Gastrocnemius medialis (tissue), 4 donors: ENCODE results near the gene DPYSL3. TPM values are rescaled to one million over a fixed set of nuclear protein-coding genes. Genes with fewer than 3 reads are reported as not detected.

Experiments
- ATAC-seq, 2 donors: fragments of 150-250 bp; one replicate each; pipeline ENCODE4 v1.9.1; 2016
- DNase-seq, 2 donors: peaks; one replicate each; pipeline ENCODE4 v3.0.0-alpha.2; 2019
- H3K27ac ChIP-seq, 4 donors: fragments of 200-600 bp; sonication (generic); 1 replicate in 1 of 4; 2 replicates in 3 of 4; pipeline ENCODE4 v1.5.1; 2016 to 2018; ENCODE audit warnings: mild to moderate bottlenecking in 2 of 4, moderate library complexity in 1 of 4
- H3K27me3 ChIP-seq, 3 donors: fragments of 200-600 bp; sonication (generic) in 2 of 3; 1 replicate in 1 of 3; 2 replicates in 2 of 3; pipeline versions ENCODE4 v1.5.1 to v1.6.0; 2016 to 2019; ENCODE audit warnings: mild to moderate bottlenecking in 1 of 3, moderate library complexity in 1 of 3
- H3K36me3 ChIP-seq, 2 donors: fragments of 200-600 bp; sonication (generic) in 1 of 2; one replicate each; pipeline ENCODE4 v1.5.1; 2017 to 2018
- H3K4me1 ChIP-seq, 2 donors: fragments of 200-600 bp; sonication (generic) in 1 of 2; one replicate each; pipeline ENCODE4 v1.5.1; 2016 to 2017; ENCODE audit warnings: mild to moderate bottlenecking in 2 of 2
- H3K4me3 ChIP-seq, 4 donors: fragments of 200-600 bp; sonication (generic) in 3 of 4; 1 replicate in 1 of 4; 2 replicates in 3 of 4; pipeline ENCODE4 v1.5.1; 2016 to 2019; ENCODE audit warnings: mild to moderate bottlenecking in 2 of 4
- H3K9me3 ChIP-seq, 3 donors: fragments of 200-600 bp; sonication (generic) in 2 of 3; 1 replicate in 1 of 3; 2 replicates in 2 of 3; pipeline ENCODE4 v1.5.1; 2016 to 2019
- CTCF ChIP-seq, 5 experiments: fragments of 450-650 bp in 3 of 5; fragments of 200-600 bp in 2 of 5; sonication (generic) in 2 of 5; IDR thresholded peaks in 4 of 5; conservative IDR thresholded peaks in 1 of 5; 1 replicate in 4 of 5; 2 replicates in 1 of 5; pipeline ENCODE4 v1.5.1; 2016 to 2019; ENCODE audit warnings: antibody characterized with exemption in 5 of 5, mild to moderate bottlenecking in 3 of 5, moderate library complexity in 3 of 5
- POLR2A ChIP-seq, 2 donors: fragments of 450-650 bp; IDR thresholded peaks; one replicate each; pipeline ENCODE4 v1.6.1; 2017; ENCODE audit warnings: antibody characterized with exemption in 2 of 2, mild to moderate bottlenecking in 2 of 2, moderate library complexity in 2 of 2
- in situ Hi-C, 4 donors: fragments of 200-750 bp; cut with MboI; loops; one replicate each; pipeline versions ENCODE4 v1.15.0 to v1.8.0; 2017; ENCODE audit warnings: low sequenced_read_pairs in 4 of 4
- intact Hi-C: fragments of 100-400 bp; cut with DNase I; formaldehyde crosslinking; loops from one replicate; pipeline ENCODE4 v1.15.1; 2023; ENCODE audit warnings: low total_unique reads
- total RNA-seq, 4 donors: library from RNA; depleted of rRNA; stranded (reverse); fragments of >200 nt; gene quantifications; one replicate each; pipeline versions ENCODE4 v1.1.0 to v1.2.3, GENCODE V29; 2016

DPYSL3 gene
- total RNA-seq, 4 donors from 2014 or later = 11.7 to 45.8 (median 26.0) TPM

GRCh38 chr5:147519380-147519779 lies 9.5 kb upstream of the DPYSL3 start:
- TF ChIP-seq POLR2A (IDR thresholded peaks at IDR 0.05) (no peak), CTCF (IDR thresholded peaks at IDR 0.05 in 4 of 5, conservative IDR thresholded peaks at IDR 0.05 in 1 of 5) (no peak)
- Histone ChIP-seq H3K36me3 (no peaks in the 10 kb centered on the region), H3K9me3 (no peaks in the 10 kb centered on the region), H3K27me3 (no peaks in the 10 kb centered on the region), H3K4me1 (no peaks in the 10 kb centered on the region), H3K27ac (no peak overlapping the region), H3K4me3 (no peak overlapping the region)
- in situ Hi-C loops = no loop called here
- no peak for ATAC-seq
- intact Hi-C loops = no loop called here
- no peak for DNase-seq

GRCh38 chr5:147517383-147517782 lies 7.5 kb upstream of the DPYSL3 start:
- in situ Hi-C loops (no loop called here), intact Hi-C loops (no loop called here)
- no peaks in the 10 kb centered on the region for H3K4me1 ChIP-seq
- TF ChIP-seq CTCF (IDR thresholded peaks at IDR 0.05 in 4 of 5, conservative IDR thresholded peaks at IDR 0.05 in 1 of 5) (no peak), POLR2A (IDR thresholded peaks at IDR 0.05) (no peak)
- no peaks in the 10 kb centered on the region for H3K36me3 ChIP-seq
- H3K27ac ChIP-seq = no peak overlapping the region
- no peak overlapping the region for H3K4me3 ChIP-seq
- ATAC-seq (no peak), DNase-seq (no peak)
- H3K9me3 ChIP-seq = no peaks in the 10 kb centered on the region
- no peaks in the 10 kb centered on the region for H3K27me3 ChIP-seq

GRCh38 chr5:147515269-147515668 lies 5.4 kb upstream of the DPYSL3 start:
- DNase-seq = no peak
- Histone ChIP-seq H3K9me3 (no peaks in the 10 kb centered on the region), H3K4me3 (no peak overlapping the region), H3K36me3 (no peaks in the 10 kb centered on the region), H3K27me3 (no peaks in the 10 kb centered on the region), H3K4me1 (no peaks in the 10 kb centered on the region), H3K27ac (no peak overlapping the region)
- in situ Hi-C loops = no loop called here
- intact Hi-C loops = no loop called here
- TF ChIP-seq CTCF (IDR thresholded peaks at IDR 0.05 in 4 of 5, conservative IDR thresholded peaks at IDR 0.05 in 1 of 5) (no peak), POLR2A (IDR thresholded peaks at IDR 0.05) (no peak)
- ATAC-seq = no peak

GRCh38 chr5:147512659-147513379 lies 3.0 kb upstream of the DPYSL3 start:
- H3K27ac ChIP-seq = no peak overlapping the region
- no peaks in the 10 kb centered on the region for H3K36me3 ChIP-seq
- peaks cover 0 to 13% of the 10 kb centered on the region in 2 donors for H3K4me1 ChIP-seq
- TF ChIP-seq POLR2A (IDR thresholded peaks at IDR 0.05) (no peak), CTCF (IDR thresholded peaks at IDR 0.05 in 4 of 5, conservative IDR thresholded peaks at IDR 0.05 in 1 of 5) (no peak)
- DNase-seq = no peak
- no peak for ATAC-seq
- intact Hi-C loops (no loop called here), in situ Hi-C loops (no loop called here)
- no peaks in the 10 kb centered on the region for H3K27me3 ChIP-seq
- no peaks in the 10 kb centered on the region for H3K9me3 ChIP-seq
- H3K4me3 ChIP-seq = no peak overlapping the region

GRCh38 chr5:147510885-147511284 lies 1.0 kb upstream of the DPYSL3 start:
- Histone ChIP-seq H3K4me1 (peaks cover 0 to 13% of the 10 kb centered on the region in 2 donors), H3K9me3 (no peaks in the 10 kb centered on the region), H3K4me3 (no peak overlapping the region), H3K27ac (no peak overlapping the region), H3K27me3 (no peaks in the 10 kb centered on the region), H3K36me3 (no peaks in the 10 kb centered on the region)
- in situ Hi-C loops (no loop called here), intact Hi-C loops (no loop called here)
- TF ChIP-seq CTCF (IDR thresholded peaks at IDR 0.05 in 4 of 5, conservative IDR thresholded peaks at IDR 0.05 in 1 of 5) (no peak), POLR2A (IDR thresholded peaks at IDR 0.05) (no peak)
- no peak for DNase-seq
- no peak for ATAC-seq
